T-helper 1 cell treated with Interleukin-12 subunit alpha and Interleukin-12 subunit beta and Interleukin-4 antibody, amounts not matched to agents 30 ng/mL and 1 ng/mL, for 36 hours (primary cell): Measurements from ENCODE around the gene COPS7A. TPM values are rescaled to one million over a fixed set of nuclear protein-coding genes. Genes with fewer than 3 reads are reported as not detected.

Experiments
- intact Hi-C: fragments of 100-400 bp; cut with micrococcal nuclease; formaldehyde crosslinking; loops from one replicate; pipeline ENCODE4 v1.15.1; 2024
- total RNA-seq: library from RNA; stranded (reverse); gene quantifications from 2 replicates; pipeline ENCODE4 v1.2.3, GENCODE V29; 2022

The COPS7A gene
- total RNA-seq, 1 donor from 2014 or later = 30.6 TPM

- intact Hi-C loops = no loop called here
Observed at GRCh38 chr12:6747216-6747615, 23.4 kb downstream of the COPS7A start.

GRCh38 chr12:6748761-6749160, 24.9 kb downstream of the COPS7A start:
- intact Hi-C loops = no loop called here

- intact Hi-C loops = no loop called here
Observed at GRCh38 chr12:6750506-6750905, 26.7 kb downstream of the COPS7A start.

GRCh38 chr12:6751767-6752166, 27.9 kb downstream of the COPS7A start:
- intact Hi-C loops = no loop called here

- intact Hi-C loops = no loop called here
Observed at GRCh38 chr12:6752167-6752920, 28.5 kb downstream of the COPS7A start.

- intact Hi-C loops = loop anchor here (1.0 kb wide), 13 partner anchors 11 to 146 kb away; partner anchors contain the start of genes CD4, CHD4, COPS7A and ING4
Observed at GRCh38 chr12:6752921-6753771, 29.3 kb downstream of the COPS7A start, which contains the start of gene MLF2. Gene MLF2, minus strand, starts transcription at chr12:6753141. Its CDS starts 807 bp downstream, at chr12:6752334.

GRCh38 chr12:6753772-6754356, 30.0 kb downstream of the COPS7A start:
- intact Hi-C loops = loop anchor here (1.0 kb wide), 13 partner anchors 10 to 147 kb away; partner anchors contain the start of genes CD4, CHD4, COPS7A and ING4

GRCh38 chr12:6754411-6754810, 30.6 kb downstream of the COPS7A start:
- intact Hi-C loops = no loop called here

GRCh38 chr12:6757028-6757690, 33.3 kb downstream of the COPS7A start:
- intact Hi-C loops = no loop called here

- intact Hi-C loops = no loop called here
Observed at GRCh38 chr12:6758506-6759095, 34.8 kb downstream of the COPS7A start.

GRCh38 chr12:6759741-6760140, 35.9 kb downstream of the COPS7A start:
- intact Hi-C loops = no loop called here

- intact Hi-C loops = no loop called here
Observed at GRCh38 chr12:6763380-6763779, 39.5 kb downstream of the COPS7A start.

- intact Hi-C loops = loop anchor here (1.0 kb wide), 2 partner anchors 11 to 25 kb away; partner anchors contain the start of genes CD4 and MLF2
Observed at GRCh38 chr12:6764011-6764828, 40.4 kb downstream of the COPS7A start.

- intact Hi-C loops = loop anchor here (5.0 kb wide), 1 partner anchor 208 kb away; the partner anchor contains the start of gene IFFO1
Observed at GRCh38 chr12:6765048-6765633, 41.3 kb downstream of the COPS7A start.

- intact Hi-C loops = loop anchor here (1.0 to 5.0 kb wide), 5 partner anchors 9 to 272 kb away; partner anchors contain the start of genes COPS7A, IFFO1 and NCAPD2
Observed at GRCh38 chr12:6765634-6766581, 42.1 kb downstream of the COPS7A start, which contains the start of gene PTMS. Gene PTMS, plus strand, starts transcription at chr12:6766363. Its CDS starts 343 bp downstream, at chr12:6766706.

GRCh38 chr12:6766651-6767349, 43.0 kb downstream of the COPS7A start:
- intact Hi-C loops = loop anchor here (1.0 to 5.0 kb wide), 5 partner anchors 9 to 272 kb away; partner anchors contain the start of genes COPS7A, IFFO1 and NCAPD2
